Middle frontal gyrus (tissue), 1 donor: ENCODE measurements around the gene CCDC181.
A peak's percentile ranks its signal among the peaks of the same experiment; 100 is the strongest.
"Not testable (repeated sequence)": the region's sequence is repeated elsewhere in the genome, so short reads cannot be mapped to it uniquely, and the experiment has no call there.

ENCODE experiments used
- DNase-seq: peaks from one replicate; pipeline ENCODE4 v3.0.0-alpha.2; 2015; ENCODE audit warnings: low spot score; ENCODE audit errors: extremely low spot score

Gene CCDC181

DNA sequence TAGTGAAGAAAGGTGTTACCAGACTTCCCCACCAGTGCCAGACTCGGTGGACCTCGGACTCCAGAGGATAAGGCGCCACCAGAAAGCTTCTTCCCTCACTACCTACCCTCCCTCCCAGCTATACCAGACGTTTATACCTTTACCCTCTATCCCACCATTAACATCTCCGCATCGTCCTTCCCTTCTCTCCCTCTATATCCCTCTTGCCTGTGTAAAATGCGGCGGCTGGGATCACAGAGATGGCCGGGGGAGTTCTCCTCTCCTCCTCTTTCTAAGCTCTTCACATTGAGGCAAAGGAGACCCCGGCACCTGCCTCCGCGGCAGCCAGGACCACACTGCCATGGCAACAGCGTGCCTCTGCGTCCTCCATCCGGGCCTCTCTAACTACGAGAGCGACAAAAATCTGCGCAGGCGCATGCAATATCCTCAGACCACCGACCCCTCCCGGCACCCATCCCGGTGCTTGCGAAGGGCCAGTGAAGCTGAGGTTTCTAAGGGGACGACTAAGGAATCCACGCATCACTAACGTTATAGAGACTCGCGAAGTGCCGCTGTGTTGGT is at the start of gene CCDC181:
Gene CCDC181 (minus strand): TSS at position 394 of the 561 bp plus-strand sequence. CDS start 2,547 bp downstream, outside the sequence.
- peak; percentile 81 for DNase-seq

DNA sequence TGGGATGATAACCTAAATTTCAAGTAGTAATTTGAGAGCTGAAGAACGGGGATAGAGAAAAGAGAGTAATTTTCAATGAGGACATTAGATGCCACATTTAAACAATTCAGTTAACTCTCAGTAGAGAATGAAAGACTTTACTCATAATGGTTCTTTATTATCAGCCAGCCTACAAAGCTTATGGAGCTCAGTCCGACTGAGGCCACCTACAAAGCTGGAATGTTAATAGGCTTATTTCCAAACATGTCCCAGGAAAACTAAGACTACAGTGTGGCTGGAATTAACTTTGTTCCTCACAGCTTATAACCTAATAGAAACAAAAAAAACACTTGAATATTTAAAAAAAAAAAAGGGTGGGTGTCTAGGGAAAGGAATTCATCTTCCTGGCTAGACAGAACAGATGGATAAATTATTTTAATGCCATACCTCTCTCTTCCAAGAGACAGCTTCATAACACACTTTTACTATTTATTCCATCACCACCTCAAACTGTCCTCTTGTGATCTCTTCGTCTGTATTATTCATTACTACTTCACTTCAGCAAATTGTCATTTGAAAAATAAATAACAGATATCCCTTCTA is 48.6 kb upstream of the CCDC181 start:
- no peak for DNase-seq

DNA sequence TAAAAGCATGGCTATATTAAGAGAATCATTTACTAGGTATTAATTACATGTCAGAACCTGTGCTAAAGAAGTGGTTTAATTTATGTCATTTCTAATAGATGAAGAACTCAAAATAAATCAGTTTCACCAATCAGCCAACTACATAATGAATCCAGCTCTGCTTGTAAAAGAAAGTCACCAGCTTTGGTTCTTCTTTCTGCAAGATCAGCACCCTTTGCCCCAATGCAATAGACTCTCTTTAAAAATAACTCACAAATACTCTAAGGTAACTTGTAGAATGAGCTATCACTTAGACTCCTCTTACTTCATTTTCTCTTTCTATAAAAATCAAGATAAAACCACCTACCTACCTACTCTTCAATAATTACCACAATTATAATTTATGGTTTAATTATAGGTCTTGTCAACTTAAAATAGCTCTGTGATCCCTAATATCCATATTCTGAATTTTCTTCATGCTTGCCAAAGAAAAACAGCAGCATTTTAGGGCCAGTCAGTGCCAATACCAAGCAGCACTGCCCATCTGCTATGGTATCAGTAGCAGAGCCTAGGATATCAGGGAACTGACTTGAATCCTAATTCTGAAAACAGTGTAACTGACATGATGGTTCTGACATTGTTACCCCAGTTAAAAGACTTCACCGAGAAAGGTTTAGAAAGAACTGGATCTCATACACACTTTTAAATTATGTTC is 47.2 kb upstream of the CCDC181 start:
- DNase-seq = no peak

DNA sequence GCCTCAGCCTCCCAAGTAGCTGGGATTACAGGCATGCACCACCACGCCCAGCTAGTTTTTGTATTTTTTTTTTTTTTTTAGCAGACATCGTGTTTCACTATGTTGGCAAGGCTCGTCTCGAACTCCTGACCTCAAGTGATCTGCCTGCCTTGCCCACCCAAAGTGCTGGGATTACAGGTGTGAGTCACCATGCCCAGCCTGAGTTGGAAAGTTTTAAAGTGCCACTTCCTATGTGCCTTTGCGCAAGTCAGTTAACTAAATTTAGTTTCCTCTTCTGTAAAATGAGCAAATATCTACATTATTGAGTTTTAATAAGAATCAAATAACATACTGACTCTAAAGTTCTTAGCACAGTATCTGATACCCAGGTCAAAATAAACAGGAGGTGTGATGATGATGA is 46.1 kb upstream of the CCDC181 start:
- DNase-seq = no peak

DNA sequence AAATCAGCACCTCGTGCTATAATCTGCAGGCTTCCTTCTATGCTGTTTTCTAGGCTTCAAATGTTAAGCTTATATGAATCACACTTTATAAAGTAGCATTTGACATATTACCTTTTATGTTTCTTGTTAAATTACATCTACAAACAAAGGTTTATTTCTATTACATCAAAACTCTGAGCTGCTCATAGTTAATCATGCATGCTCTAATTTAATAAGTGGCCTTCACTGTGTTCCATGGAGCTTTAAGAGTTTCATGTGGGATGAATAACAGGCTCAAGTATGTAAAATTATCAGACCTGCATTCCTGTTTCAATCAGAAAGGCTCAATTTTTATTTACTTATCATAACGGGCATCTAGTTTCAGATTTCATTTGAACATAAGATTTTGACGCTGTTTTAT is 45.5 kb upstream of the CCDC181 start:
- DNase-seq = no peak

DNA sequence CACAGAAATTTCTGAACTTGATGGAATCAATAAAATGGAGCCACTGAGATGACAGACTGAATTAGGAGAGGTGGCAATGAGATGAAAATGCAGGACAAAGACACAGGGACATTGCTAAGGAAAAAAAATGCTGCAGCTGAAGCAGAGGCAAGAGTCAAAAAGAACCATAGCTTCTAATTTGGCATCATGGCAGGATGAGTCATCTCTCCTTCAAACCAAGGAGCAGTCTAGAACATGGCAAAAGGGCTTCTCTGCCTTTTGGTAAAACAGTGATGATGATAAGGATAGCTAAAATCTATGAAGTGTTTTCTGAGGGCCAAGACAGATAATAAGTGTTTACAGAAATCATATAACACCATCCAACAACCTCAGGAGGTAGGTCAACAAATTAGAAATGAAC is 41.7 kb upstream of the CCDC181 start:
- no peak for DNase-seq

DNA sequence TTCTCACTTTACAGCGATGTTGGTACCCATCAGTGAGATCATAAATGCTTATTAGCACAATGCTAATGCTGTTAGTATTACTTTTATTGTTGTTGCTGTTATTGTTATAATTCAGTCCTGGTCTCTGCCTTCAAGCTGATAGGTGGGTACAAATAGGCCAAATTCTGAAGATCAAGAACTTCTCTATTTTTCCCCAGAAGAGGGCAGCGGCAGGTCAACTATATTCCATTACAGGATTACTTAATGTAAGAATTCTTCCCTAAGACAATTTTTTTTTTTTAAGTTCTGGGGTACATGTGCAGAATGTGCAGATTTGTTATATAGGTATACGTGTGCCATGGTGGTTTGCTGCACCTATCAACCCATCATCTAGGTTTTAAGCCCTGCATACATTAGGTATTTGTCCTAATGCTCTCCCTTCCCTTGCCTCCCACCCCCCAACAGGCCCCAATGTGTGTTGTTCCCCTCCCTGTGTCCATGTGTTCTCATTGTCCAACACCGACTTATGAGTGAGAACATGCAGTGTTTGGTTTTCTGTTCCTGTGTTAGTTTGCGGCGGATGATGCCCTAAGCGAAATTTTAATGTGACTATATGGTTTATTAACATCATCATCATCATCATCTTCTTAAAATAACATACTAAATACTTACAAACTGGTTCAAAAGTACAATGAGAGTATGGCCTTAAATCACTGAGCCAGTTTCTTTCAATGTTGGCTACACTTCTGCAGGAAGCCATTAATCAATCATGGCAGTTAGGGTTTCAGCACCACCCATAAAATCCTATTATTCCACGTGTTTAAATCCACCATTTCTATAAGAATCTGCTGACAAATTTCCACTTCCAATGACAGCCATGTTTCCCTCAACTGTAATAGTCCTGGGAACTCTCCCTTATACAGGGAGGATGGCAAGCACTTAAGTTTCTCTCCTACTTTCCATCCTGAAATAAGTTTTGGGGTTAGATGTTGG is 39.3 kb upstream of the CCDC181 start:
- DNase-seq = no peak

DNA sequence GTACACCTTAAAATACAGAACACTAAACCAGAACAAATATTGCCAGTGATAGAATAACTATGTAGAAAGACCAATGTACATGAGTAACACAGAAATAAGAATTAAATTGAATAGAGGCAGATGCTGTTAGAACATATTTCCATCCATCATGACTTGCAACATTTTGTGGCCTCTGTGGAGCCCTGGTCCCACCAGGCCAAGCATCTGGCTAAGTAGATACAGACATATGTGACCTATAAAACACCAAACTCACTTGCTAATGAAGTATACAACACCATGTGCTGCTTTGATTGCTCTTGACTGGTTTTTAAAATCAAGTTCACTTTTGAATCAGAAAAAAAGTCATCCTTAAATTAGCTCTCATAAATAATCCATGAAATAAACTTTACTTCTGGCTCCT is 38.0 kb upstream of the CCDC181 start:
- DNase-seq = no peak

DNA sequence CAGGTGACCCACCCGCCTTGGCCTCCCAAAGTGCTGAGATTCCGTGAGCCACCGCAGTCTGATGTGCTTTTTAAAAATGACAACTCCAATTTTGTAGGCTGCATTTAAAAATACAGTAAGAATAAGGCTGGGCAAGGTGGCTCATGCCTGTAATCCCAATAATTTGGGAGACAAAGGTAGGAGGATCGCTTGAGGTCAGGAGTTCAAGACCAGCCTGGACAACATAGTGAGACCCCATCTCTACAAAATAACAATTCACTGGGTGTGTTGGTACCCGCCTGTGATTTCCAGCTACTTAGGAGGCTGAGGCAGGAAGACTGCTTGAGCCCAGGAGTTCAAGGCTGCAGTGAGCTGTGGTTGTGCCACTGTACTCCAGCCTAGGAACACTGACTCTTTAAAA is 35.1 kb upstream of the CCDC181 start:
- DNase-seq = no peak

DNA sequence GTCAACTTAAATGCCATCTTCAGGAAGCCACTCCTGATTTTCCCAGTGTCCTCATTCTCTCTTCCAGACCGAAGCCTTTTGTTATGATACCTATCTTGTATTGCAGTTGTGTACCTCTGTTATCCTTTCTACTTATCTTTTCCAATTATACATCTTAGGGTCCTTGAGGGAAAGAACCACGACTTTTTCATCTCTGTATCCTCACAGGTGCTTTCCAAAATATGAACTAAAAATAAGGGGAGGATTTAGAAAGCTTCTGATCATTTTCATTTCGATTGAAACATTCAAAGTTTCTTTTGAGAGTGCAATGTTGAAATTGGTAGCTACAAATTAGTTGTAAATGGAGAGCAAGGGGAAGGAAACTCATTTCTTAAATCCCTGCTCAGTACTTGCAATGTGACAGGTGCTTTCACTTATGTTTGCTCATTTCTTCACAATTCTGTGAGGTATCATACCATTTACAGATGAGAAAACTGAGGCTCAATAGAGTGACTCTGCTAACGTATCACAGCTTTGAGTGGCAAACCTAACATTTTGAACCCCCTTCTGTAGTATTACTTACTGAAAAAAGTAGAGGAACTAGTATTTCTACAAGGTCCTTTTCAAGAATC is 34.2 kb upstream of the CCDC181 start:
- DNase-seq = no peak

DNA sequence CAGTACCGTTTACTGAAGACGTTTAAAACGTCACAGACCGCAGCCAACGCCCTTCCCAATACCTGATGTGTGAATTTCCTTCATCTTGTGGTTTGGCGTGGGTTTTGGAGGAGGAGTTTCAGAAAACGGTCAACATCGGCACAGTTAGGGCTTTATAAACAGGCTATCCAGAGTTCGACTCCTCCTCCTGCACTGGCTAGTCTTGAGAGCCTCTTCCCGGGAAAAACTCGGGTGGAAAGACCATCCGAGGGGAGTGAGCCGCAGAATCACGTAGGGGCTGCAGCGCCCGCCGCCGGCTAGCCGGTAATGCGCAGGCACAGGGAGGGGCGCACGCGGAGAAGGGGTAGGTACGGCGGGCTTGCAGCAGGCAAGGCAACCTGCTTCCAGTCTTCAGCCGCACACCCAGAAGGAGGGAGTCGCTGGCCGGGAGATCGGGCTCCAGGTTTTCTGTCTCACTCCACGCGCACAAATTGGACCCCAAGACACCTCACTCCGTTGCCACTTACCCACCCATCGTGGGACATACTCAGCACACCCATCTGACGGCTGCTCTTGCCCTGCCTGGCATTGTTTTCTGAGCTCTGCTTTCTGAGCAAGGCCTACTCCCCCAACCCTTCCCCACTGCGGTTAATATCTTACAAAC is 33.0 kb upstream of the CCDC181 start:
- DNase-seq = no peak

DNA sequence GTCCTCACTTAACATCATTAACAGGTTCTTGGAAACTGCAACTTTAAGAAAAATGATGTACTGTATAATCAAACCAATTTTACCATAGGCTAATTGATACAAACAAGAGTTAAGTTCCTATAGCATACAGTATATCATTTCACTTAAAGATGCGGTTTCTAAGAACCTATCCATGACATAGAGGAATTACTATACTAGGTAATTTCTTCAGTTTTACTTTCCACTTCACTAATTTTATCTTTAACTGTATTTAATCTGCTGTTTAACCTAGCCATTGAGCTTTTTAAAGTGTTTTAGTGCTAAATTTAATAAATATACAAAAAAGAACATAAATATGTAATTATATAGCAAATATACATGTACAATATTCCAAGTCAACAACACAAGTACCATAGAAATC is 30.2 kb upstream of the CCDC181 start:
- DNase-seq = no peak

DNA sequence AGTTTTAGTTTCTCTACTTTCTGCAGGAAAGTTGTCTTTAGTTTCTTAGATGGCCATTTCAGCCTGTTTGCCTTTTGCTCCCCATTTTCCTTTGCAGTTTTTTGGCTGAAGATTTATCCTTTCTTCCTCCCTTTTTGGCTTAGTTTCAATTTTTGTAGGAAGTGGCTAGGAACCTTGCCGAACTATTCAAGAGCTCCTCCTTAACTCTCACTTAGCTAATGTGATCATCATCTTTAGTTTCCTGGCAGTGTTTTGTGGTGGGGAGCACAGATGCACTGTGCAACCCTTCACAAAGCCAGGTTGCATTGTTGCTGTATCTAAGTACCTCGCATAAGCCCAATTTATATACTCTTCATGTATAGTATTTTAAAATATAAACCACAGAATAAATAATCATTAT is 28.8 kb upstream of the CCDC181 start:
- no peak for DNase-seq

DNA sequence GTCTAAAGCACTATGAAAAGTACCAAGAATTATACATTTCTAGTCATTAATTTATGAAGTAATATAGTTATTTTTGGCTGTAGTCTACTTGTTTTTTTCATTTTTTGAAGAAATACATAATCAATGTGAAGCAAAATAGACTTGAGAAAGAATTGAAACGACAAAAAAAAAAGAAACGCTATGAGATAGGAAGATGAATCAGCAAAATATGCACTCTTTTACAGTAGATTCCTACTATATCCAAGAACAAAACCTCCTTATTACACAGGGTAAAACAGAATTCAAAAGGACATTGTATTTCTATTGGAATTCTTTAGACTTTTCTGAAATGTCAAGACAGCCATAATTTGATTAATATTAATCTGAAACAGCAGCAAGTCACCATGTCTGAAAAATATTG is 25.6 kb upstream of the CCDC181 start:
- DNase-seq = no peak

DNA sequence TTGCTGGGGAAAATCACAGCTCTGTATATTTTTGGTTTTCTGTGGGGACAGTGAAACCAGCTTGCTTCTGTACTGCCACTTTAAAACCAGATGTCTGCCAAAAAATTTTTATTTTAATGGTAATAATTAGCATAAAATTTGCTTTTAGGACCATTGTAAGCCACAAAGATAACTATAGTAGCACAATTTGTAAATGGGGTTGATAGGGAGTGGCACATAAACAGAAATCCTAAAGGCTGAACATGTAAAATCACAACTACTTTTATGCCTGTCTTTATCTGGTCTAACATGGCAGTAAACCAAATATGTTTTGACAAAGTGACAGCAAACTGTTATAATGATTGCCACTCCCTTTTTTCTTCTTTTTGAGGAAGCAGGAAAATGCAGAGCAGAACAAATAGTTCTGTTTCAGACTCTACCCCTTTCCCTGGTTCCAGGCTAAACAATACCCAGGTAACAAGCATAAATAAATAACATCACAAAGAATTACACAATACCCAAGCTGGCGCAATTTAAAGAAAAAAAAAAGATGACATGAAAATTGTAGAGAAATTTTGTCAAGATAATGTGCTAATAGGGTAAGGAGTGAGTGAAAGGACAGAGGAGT is 24.0 kb upstream of the CCDC181 start:
- no peak for DNase-seq

DNA sequence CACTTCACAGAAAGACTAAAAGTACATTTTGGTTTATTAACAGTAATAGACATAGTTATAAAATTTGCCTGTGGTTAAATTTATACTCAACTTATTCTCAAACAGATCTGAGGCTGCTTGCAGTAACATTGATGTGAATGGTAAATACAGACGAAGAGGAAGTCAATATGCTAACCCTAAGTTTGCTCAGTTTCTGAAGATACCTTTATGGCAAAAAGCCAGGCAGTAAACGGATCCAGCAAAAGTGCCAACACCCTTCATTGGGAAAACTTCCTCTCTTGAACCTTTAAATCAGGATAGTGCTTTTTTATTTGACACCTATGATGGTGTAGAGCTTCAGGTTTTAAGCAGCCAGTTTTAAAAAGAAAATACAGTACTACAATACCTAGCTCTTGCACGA is 16.6 kb upstream of the CCDC181 start:
- DNase-seq = no peak

DNA sequence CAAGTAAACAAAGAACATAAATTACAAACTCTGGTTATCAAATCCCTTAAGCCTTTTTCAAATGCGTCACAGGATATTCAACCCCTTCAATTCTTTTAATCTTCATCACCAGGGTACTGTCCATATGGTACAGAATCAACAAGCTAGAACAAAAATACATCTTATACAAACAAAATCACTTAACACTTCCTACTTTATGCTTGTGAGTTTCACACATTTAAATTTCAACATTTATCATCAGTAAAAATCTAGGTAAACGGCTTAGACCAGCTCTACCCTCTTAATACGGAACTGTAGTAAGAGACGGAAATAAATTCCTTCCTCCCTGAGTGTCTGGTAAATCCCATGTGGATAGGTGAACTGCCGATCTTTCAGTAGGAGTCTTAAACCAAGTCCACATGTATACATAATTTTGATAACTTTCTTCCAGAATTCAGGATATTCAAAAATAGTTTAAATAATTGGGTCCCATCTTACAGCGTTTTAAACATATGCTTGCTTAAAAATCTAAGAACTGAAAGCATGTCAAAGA is 1.0 kb downstream of the CCDC181 start:
- DNase-seq = no peak

DNA sequence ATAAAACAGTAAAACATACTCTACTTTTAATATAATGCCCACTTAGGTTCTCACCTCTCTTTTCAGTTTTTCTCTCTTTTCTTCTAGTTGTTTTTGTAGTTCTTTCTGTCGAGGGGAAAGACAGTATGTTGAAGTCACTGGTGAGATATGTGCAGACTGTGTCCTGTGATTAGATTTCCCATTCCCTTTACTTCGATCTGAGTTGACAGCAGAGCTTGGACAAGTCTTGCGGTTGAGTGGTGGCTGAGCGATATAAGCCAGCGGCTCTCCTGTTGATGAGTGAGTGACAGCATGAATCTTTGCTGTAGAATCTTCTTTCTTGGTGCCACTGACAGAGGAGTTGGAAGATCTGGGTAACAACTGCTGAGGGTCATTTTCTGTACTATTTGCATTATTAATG is 6.0 kb downstream of the CCDC181 start:
- DNase-seq = no peak

DNA sequence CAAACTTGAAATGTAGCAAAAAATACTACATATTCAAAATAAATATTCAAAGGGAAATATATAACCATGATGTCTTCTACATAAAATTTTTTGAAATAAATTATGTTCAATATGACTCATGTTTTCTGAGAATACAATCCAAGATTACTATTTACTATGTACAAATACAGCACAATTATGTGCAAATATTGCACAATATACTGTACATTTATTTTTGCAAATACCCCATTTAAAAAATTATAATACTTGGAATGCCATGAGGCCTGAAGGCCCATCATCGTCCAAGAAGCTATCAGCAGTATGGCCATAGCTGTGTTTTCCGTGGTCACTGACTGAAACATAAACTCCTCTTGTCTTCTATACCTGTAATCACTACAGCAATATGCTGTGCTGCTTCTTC is 12.3 kb downstream of the CCDC181 start:
- DNase-seq = no peak

DNA sequence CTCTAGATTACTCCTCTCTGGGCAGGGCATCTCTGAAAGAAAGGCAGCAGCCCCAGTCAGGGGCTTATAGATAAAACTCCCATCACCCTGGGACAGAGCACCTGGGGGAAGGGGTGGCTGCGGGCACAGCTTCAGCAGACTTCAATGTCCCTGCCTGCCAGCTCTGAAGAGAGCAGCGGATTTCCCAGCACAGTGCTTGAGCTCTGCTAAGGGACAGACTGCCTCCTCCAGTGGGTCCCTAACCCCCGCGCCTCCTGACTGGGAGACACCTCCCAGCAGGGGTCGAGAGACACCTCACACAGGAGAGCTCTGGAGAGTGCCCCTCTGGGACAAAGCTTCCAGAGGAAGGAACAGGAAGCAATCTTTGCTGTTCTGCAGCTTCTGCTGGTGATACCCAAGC is 18.9 kb downstream of the CCDC181 start:
- DNase-seq = not testable (repeated sequence)
